HG03175 (cell line): ENCODE measurements around the gene LMNTD2.

Source experiments
- ATAC-seq: cut with Tn5 transposase; IDR thresholded peaks from one replicate; pipeline ENCODE4 v1.9.1; 2021; ENCODE audit warnings: mild to moderate bottlenecking, moderate library complexity; ENCODE audit not compliant: unreplicated experiment

Gene LMNTD2, protein sequence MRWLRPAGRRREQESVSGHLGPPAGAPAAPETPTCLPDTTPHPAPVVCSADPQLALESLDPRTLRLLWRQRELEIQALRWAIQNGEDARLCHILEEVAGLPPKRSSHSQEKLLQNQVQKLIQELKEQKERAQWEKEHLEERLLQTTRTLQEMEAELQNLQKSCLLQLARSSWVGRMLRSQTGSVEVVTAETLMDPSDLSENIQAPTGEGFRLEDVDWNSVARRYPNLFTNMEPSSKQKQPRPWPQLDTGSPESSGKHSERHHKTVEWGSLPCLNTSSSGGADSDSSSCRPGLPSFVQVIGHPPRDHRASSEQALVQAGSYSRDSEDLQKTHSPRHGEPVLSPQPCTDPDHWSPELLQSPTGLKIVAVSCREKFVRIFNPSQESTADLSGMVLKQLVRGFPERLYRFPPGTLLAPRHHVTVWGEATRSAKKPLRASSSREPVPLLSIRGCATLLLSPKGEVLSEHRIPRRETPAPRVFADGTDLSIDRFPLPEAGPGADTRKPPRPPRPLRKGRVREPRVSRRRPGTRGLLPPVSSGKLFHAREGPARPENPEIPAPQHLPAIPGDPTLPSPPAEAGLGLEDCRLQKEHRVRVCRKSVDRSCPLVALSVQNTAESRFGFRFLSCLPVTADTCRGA

DNA sequence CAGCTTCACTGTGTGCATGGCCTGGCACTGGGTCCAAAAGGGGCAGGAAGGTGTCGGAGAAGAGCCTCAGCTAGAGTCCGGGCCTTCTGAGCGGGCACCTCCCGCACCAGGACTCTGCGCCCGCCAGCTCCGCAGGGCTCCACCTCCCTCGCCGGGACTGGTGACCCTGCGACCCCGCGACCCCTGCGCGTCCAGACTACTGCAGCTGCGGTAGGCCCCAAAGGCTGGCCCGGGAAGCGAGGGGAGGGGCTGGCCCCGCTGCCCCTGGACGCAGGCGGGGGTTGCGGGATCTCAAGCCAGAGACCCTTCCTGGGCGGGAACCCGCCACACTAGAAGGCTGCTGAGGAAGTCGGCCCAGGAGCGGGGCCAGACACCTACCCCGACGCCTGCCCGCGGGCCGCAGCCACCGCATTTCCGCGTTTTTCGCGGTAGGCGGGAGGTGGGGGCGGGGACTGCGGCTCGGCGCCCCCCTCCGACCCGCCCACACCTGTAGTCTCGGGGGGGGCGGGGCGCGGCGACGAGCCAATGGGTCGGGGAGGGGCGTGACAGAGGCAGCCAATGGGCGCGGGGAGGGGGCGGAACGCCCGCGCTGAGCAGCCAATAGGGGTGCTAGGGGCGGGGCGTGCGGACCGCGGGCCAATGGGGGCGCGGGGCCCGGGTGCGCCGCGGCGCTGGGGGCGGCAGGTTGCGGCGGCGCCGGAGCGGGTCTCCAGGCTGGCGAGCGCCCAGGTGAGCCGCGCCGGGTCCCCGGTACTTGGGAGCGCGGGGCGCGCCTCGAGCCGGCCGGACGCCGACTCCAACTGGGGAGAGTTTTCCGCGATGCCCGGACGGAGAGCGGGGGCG is at the start of gene LMNTD2, which contains the start of gene RASSF7:
TSS of gene LMNTD2 (minus strand) at position 434 of the 843 bp plus-strand sequence. CDS start at position 412, 22 bp downstream.
TSS of gene RASSF7 (plus strand) at position 666 of the 843 bp plus-strand sequence. CDS start 799 bp downstream, outside the sequence.
- ATAC-seq, result peak; percentile 82

DNA sequence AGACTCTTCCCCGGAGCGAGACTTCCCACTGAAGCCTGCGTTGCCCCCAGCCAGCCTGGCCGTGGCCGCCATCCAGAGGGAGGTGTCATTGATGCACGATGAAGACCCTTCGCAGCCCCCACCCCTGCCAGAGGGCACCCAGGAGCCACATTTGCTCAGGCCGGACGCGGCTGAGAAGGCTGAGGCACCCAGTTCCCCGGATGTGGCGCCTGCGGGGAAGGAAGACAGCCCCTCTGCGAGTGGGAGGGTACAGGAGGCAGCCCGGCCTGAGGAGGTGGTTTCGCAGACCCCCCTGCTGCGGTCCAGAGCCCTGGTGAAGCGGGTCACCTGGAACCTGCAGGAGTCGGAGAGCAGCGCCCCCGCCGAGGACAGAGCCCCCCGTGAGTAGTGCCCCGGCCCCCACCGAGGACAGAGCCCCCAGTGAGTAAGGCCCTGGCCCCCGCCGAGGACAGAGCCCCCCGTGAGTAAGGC is 48.8 kb upstream of the LMNTD2 start:
- ATAC-seq, result no peak

DNA sequence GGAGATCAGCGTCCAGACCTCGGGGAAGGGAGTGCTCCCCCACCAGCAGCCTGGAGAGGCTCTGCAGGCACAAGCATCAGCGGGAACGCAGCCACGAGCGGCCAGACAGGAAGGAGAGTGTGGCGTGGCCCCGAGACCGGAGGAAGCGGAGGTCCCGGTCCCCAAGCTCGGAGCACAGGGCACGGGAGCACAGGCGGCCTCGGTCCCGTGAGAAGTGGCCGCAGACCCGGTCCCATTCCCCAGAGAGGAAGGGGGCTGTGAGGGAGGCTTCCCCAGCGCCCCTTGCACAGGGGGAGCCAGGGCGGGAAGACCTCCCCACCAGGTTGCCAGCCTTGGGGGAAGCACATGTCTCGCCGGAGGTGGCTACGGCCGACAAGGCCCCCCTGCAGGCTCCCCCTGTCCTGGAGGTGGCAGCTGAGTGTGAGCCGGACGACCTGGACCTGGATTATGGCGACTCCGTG is 48.3 kb upstream of the LMNTD2 start:
- no peak for ATAC-seq

DNA sequence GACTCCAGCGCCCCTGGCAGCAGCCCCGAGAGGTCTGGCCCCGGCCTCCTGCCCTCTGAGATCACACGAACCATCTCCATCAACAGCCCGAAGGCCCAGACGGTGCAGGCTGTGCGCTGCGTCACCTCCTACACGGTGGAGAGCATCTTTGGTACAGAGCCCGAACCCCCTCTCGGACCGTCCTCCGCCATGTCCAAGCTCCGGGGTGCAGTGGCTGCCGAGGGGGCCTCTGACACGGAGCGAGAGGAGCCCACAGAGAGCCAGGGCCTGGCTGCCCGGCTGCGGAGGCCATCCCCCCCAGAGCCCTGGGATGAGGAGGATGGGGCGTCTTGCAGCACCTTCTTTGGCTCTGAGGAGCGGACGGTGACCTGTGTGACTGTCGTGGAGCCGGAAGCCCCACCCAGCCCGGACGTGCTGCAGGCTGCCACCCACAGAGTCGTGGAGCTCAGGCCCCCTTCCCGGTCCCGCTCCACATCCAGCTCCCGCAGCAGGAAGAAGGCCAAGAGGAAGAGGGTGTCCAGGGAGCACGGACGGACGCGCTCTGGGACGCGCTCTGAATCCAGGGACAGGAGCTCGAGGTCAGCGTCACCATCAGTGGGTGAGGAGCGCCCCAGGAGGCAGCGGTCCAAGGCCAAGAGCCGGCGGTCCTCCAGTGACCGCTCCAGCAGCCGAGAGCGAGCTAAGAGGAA is 47.6 kb upstream of the LMNTD2 start:
- ATAC-seq, result no peak

DNA sequence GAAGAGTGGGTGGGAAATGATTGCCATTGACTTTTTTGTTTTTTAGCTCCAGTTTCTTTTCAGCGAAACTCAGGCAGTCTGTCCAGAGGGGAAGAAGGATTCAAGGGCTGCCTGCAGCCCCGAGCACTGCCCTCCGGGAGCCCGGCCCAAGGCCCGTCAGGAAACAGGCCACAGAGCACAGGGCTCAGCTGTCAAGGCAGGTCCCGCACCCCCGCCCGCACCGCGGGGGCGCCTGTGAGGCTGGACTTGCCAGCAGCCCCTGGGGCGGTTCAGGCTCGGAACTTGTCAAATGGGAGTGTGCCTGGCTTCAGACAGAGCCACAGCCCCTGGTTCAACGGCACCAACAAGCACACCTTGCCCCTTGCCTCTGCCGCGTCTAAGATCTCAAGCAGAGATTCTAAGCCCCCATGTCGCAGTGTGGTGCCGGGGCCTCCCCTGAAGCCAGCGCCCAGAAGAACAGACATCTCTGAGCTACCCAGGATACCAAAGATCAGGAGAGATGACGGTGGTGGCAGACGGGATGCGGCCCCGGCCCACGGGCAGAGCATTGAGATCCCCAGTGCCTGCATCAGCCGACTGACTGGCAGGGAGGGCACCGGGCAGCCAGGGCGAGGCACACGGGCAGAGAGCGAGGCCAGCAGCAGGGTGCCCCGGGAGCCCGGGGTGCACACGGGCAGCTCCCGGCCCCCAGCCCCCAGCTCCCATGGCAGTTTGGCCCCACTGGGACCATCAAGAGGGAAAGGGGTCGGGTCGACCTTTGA is 46.7 kb upstream of the LMNTD2 start:
- ATAC-seq, result no peak

DNA sequence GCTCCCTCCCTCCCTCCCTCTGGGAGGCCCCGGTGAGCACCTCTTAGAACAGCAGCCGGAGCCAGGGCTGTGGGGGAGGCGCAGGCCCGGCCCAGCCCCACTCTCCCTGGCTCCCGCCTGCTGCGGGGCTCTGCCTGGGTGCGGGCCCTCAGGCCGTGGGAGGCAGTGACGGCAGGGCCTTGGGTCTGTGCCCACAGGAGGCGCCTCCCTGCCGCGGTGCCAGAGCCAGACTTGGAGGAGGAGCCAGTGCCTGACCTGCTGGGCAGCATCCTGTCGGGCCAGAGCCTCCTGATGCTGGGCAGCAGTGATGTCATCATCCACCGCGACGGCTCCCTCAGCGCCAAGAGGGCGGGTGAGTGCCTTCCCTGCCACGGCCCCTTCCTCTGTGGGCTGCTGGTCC is 45.7 kb upstream of the LMNTD2 start:
- no peak for ATAC-seq

DNA sequence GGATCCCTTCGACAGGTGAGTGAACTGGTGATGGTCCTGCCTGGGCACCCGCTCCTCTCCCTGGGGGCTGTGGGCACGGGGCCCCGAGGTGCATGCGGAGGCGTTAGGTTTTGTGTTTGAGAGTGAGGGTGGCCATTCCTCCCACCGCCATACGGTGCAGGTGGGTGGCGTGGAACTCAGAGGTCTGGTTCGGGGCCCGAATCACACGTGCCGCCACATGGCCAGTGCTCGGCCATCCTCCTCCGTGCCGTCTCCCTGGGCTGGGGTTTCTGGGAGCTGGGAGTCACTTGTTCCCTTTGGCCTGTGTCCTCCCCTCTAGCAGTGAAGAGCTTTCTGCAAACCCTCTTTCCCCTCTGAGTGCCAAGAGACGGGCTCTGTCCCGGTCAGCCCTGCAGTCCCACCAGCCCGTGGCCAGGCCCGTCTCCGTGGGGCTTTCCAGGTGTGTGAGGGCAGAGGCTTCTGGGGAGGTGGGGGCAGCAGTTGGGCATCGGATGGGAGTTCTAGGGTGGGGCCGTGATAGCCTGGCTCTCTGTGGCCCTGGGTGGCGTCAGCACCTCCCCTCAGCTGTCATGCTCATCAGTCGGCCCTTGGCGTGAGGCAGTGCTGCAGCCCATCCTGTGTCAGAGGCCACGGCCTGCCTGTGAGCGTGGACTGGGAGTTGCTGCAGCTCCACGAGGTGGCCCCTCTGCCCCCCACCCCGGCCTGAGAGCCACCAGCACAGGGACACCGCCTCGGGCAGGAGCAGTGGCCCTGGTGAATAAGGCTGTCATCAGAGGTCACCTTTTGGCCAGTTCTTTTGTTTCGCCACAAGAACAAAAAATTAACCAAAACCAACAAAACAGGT is 45.0 kb upstream of the LMNTD2 start:
- no peak for ATAC-seq

DNA sequence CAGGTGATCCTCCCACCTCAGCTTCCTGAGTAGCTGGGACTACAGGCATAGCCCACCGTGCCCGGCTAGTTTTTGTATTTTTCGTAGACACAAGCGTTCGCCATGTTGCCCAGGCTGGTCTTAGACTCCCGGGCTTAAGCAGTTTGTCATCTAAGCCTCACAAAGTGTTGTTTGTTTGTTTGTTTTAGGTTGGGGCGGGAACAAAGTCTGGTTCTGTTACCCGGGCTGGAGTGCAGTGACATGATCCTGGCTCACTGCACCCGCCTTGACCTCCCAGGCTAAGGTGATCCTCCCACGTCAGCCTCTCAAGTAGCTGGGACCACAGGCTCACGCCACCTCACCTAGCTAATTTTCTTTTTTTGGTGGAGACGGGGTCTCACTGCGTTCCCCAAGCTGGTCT is 42.6 kb upstream of the LMNTD2 start:
- ATAC-seq, result no peak

DNA sequence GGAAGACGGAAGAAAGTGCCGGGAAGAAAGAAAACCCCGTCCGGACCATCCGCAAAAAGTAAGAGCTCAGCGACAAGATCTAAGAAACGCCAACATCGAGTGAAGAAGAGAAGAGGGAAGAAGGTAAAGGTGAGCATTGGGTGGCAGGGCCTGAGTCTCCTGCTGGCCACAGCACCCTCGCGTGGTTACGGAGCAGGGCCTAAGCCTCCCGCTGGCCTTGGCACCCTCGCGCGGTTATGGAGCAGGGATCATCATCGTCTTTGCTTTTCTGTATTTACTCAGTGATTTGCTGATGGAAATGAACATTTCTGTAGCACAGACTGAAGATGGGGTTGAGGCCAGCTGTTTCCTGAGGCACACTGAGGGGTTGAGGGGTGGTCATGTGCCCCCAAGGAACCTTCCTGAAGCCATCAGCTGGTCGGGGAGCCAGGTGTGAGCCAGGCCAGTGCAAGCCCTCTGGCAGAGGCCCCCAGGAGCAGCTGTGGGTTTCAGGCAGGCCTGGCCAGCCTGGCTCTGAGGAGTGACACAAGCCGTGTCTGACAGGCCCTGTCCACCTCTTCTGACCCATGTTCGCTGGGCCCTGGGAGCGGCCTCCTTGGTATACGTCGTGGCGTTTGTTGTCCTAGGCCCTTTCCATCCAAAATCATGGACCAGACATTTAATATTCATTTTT is 41.2 kb upstream of the LMNTD2 start:
- no peak for ATAC-seq

DNA sequence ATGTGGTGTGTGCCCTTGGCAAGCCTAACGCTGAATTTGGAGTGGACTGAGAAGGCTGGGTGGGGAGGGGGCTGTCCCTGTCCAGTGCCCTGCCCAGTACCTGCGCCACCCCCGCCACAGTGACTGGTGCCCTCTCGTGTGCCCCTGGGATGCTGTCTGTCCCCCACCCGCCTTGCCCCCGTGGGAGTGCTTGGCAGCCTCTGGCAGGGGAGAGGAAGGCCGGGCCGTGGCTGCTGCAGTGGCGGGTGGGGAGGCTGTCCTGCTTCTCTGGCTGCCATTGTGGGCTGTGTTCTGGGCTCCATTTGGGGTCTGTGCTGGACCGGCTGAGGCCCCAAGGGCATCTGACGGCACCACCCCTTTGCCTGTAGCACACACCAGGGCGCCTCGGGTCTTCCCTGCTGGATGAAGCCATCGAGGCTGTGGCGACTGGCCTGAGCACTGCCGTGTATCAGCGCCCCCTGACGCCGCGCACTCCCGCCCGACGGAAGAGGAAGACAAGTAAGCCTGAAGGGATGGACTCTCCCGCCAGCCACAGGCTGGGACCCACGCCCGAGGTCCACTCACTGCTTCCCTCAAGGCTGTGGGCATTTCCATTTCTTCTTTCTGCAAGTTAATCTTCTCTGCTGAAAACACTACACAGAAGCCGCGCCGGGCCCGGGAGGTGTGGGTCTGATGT is 37.6 kb upstream of the LMNTD2 start:
- no peak for ATAC-seq

DNA sequence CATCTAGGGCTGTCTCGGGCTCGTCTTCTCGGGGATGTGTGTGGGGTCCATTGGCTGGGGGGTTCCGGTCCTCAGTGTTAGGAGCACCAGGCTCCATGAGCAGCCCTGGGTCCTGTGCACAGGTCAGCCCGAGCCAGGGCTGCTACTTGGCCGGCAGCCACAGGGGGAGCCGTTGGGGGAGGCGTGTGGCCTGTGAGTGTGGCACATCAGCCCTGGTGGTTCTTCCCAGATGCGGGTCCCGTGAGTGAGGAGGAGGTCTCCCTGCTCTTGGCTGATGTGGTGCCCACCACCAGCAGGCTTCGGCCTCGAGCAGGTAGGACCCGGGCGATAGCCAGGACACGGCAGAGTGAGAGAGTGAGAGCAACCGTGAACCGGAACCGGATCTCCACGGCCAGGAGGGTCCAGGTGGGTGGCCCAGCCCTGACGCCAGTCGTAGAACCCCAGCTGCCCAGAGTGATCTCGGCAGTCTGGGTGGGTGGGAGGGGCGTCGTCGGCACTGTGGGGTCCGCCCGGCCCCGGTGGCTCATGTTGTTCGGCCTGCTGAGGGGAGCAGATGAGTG is 36.7 kb upstream of the LMNTD2 start:
- ATAC-seq, result no peak

DNA sequence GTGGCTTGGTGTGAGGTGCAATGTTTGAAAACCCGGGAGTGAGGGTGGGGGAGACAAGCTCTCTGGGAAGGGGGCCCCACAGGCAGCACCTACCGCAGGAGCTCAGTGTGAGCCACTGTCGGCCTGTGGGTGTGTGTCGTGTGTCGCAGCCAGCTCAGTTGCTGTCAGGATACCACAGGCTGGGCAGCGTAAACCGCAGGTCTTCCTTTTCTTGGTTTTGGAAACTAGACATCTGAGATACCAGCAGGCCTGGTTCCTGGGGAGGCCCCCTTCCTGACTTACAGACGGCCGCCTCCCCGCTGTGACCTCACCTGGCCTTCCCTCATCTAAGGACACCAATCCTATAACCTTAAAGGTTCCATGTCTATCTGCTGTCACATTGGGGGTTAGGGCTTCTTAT is 35.8 kb upstream of the LMNTD2 start:
- no peak for ATAC-seq

DNA sequence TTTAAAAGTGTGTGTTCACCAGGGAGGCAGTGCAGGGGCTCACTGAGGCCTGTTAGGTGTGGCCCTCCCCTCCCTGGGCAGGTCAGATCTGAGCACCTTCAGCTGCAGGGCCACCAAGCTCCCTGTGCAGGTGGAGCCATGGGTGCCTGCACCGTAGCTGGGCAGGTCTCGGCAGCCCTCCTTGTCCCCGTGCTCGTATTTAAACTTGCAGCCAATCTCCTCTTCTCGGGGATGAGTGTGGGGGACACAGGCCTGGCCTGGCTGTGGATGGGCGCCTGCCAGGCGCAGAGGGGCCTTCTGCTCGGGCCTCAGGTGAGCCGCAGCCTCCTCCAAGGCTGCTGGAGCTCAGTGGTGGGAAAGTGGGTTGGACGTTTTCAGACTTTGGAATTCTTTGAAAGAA is 34.9 kb upstream of the LMNTD2 start:
- no peak for ATAC-seq

DNA sequence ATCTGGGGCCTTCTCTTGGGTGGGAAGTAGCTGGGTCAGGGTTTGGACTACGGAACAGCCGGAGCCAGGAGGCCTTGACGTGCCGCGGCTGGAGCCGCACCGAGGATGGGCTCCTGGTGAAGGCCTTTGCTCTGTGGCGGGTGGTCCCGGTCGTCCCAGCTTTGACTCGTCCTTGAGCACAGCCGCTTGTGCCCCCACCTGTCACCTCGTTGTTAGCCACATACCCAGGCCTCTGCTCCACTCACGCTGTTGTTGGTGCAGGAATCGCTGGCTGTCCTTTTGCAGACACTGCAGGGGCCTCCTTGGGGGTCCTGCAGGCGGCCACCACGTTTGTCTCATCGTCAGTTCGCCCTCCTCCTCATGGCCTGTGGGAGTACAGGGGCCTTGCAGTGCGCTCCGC is 32.8 kb upstream of the LMNTD2 start:
- no peak for ATAC-seq

DNA sequence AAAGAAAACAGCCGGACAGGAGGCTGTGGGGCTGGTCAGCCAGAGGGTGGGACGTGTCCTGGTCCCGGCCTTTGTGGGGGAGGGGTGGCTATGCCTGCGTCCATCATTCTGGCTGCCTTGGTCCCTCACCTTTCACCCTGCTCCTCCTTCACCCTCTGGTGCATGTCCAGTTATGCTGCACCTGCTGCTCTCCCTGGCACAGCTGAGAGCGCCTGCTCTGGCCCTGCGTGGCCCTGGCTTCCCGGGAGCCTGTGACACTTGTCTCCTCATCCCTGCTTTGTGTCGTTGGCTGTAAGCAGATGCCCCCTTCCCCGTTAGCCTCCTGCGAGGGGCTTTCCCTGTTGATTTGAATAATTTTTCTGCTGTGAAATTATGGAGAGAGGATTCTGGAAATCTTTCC is 32.4 kb upstream of the LMNTD2 start:
- ATAC-seq, result no peak

DNA sequence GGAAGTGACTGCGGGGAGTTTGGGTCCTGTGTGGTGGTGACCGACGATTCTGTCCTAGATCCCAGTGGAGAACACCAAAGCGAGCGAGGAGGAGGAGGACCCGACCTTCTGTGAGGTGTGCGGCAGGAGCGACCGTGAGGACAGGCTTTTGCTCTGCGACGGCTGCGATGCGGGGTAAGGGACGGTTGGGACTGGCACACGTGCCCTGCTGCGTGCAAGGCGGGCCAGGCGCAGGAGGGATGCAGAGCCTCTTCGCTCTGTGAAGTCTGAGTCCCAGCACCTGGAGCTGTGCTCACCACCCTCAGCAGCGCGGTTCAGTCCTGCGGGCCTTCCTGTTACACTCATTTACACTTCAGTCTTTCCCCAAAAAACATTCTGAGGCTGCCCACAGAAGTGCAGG is 32.0 kb upstream of the LMNTD2 start:
- ATAC-seq, result no peak

DNA sequence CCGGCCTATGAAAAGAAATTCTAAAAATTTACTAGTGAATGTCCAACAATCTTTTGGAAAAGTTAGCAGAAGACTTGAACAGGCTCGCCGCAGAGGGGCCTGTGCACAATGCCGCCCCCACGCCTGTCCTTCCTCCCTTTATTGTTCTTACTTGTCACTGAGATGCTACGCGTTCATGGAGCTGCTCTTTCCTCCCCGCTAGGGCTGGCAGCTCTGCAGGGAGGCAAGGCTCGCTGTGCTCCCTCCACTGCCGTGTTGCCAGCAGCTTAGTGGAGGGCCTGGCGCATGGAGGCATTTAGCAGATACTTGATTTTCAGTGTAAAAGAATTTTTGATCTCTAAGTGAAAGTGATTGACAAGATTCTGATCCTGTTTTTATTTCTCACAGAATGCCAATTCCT is 30.5 kb upstream of the LMNTD2 start:
- no peak for ATAC-seq

DNA sequence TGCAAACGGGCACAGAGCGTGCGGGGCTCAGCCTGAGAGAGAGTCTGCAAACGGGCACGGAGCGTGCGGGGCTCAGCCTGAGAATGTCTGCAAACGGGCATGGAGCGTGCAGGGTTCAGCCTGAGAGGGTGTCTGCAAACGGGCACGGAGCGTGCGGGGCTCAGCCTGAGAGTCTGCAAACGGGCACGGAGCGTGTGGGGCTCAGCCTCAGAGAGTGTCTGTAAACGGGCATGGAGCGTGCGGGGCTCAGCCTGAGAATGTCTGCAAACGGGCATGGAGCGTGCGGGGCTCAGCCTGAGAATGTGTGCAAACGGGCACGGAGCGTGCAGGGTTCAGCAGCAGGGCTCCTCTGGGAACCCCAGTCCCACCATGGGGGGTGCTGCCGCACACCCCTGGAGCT is 29.3 kb upstream of the LMNTD2 start:
- ATAC-seq, result no peak
